Mesenchymal stem cell (in vitro differentiated cells and primary cell): Measurements from ENCODE around the gene AUTS2.

Experiments used
- DNase-seq: peaks from one replicate; pipeline ENCODE4 v3.0.0-alpha.2; 2013
- H2AFZ ChIP-seq: one replicate; pipeline ENCODE4 v1.6.1; 2013; ENCODE audit warnings: low read depth, mild to moderate bottlenecking, control low read depth, inconsistent platforms, low read length, moderate library complexity
- H2AK5ac ChIP-seq: 2 replicates; pipeline ENCODE4 v1.6.1; 2013; ENCODE audit warnings: low read length, moderate library complexity, mild to moderate bottlenecking, inconsistent platforms; ENCODE audit not compliant: severe bottlenecking
- H2BK120ac ChIP-seq: one replicate; pipeline ENCODE4 v1.6.1; 2013; ENCODE audit warnings: low read depth, mild to moderate bottlenecking, inconsistent platforms, low read length, moderate library complexity
- H2BK12ac ChIP-seq, 2 experiments: one replicate each; pipeline ENCODE4 v1.6.1; 2013; ENCODE audit warnings: inconsistent platforms in 2 of 2, low read length in 2 of 2, mild to moderate bottlenecking in 2 of 2, moderate library complexity in 2 of 2, control low read depth in 1 of 2
- H2BK15ac ChIP-seq: one replicate; pipeline ENCODE4 v1.6.1; 2013; ENCODE audit warnings: mild to moderate bottlenecking, low read depth, inconsistent platforms; ENCODE audit not compliant: poor library complexity, severe bottlenecking
- H2BK5ac ChIP-seq: 2 replicates; pipeline ENCODE4 v1.6.1; 2013; ENCODE audit warnings: low read depth, mild to moderate bottlenecking, low read length, control low read depth, inconsistent platforms; ENCODE audit not compliant: poor library complexity, severe bottlenecking
- H3K14ac ChIP-seq, 2 experiments: one replicate each; pipeline ENCODE4 v1.6.1; 2013; ENCODE audit warnings: inconsistent platforms in 2 of 2, low read length in 2 of 2, control low read depth in 1 of 2, mild to moderate bottlenecking in 1 of 2, moderate library complexity in 1 of 2
- H3K18ac ChIP-seq, 2 experiments: one replicate each; pipeline ENCODE4 v1.6.1; 2013; ENCODE audit warnings: inconsistent platforms in 2 of 2, low read length in 2 of 2, control low read depth in 1 of 2, low read depth in 1 of 2, mild to moderate bottlenecking in 1 of 2
- H3K23ac ChIP-seq, 2 experiments: one replicate each; pipeline ENCODE4 v1.6.1; 2013; ENCODE audit warnings: inconsistent platforms in 2 of 2, low read length in 2 of 2, mild to moderate bottlenecking in 2 of 2, moderate library complexity in 2 of 2, control low read depth in 1 of 2
- H3K27ac ChIP-seq: 2 replicates; pipeline ENCODE4 v1.5.1; 2013; ENCODE audit warnings: mild to moderate bottlenecking, moderate library complexity, low read length, control low read depth, inconsistent platforms; ENCODE audit not compliant: poor library complexity, severe bottlenecking
- H3K27me3 ChIP-seq, 2 experiments: 2 replicates each; pipeline versions ENCODE4 v1.6.1 to v1.7.0; 2013; ENCODE audit warnings: low read length in 2 of 2, mild to moderate bottlenecking in 2 of 2, moderate library complexity in 2 of 2, control low read depth in 1 of 2, inconsistent platforms in 1 of 2; ENCODE audit not compliant: control insufficient read depth in 1 of 2, insufficient read depth in 1 of 2
- H3K36me3 ChIP-seq, 2 experiments: 2 replicates each; pipeline versions ENCODE4 v1.6.1 to v1.7.0; 2013; ENCODE audit warnings: low read length in 2 of 2, control low read depth in 1 of 2, inconsistent platforms in 1 of 2, low read depth in 1 of 2, mild to moderate bottlenecking in 1 of 2; ENCODE audit not compliant: insufficient read depth in 2 of 2, control insufficient read depth in 1 of 2
- H3K4ac ChIP-seq, 2 experiments: one replicate each; pipeline ENCODE4 v1.6.1; 2013; ENCODE audit warnings: inconsistent platforms in 2 of 2, low read length in 2 of 2, mild to moderate bottlenecking in 2 of 2, moderate library complexity in 2 of 2, control low read depth in 1 of 2, low read depth in 1 of 2
- H3K4me1 ChIP-seq: 2 replicates; pipeline ENCODE4 v1.6.1; 2013; ENCODE audit warnings: low read depth, low read length, control low read depth; ENCODE audit not compliant: control insufficient read depth, insufficient read depth
- H3K4me2 ChIP-seq: 2 replicates; pipeline ENCODE4 v1.6.1; 2013; ENCODE audit warnings: low read length, mild to moderate bottlenecking, inconsistent platforms; ENCODE audit not compliant: poor library complexity, severe bottlenecking
- H3K4me3 ChIP-seq, 2 experiments: 2 replicates each; pipeline versions ENCODE4 v1.5.1 to v1.7.0; 2013; ENCODE audit warnings: low read length in 2 of 2, mild to moderate bottlenecking in 2 of 2, control low read depth in 1 of 2, low read depth in 1 of 2; ENCODE audit not compliant: insufficient read depth in 1 of 2
- H3K79me1 ChIP-seq: replicated peaks from 2 replicates; pipeline ENCODE4 v1.6.1; 2013; ENCODE audit warnings: mild to moderate bottlenecking, control low read depth, low read length, inconsistent platforms; ENCODE audit not compliant: poor library complexity, severe bottlenecking
- H3K9ac ChIP-seq: 2 replicates; pipeline ENCODE4 v1.7.0; 2013; ENCODE audit warnings: mild to moderate bottlenecking, low read length, moderate library complexity
- H3K9me3 ChIP-seq: 2 replicates; pipeline ENCODE4 v1.7.0; 2013; ENCODE audit warnings: mild to moderate bottlenecking, low read length; ENCODE audit not compliant: control insufficient read depth
- H4K8ac ChIP-seq: one replicate; pipeline ENCODE4 v1.6.1; 2013; ENCODE audit warnings: inconsistent platforms, mild to moderate bottlenecking, low read length, moderate library complexity
- H4K91ac ChIP-seq: one replicate; pipeline ENCODE4 v1.6.1; 2013; ENCODE audit warnings: mild to moderate bottlenecking, low read length, inconsistent platforms
- WGBS: methylation state at CpG from one replicate; pipeline ENCODE4 v1.1.7; 2013; ENCODE audit warnings: mixed read lengths; 5-methylcytosine and 5-hydroxymethylcytosine counted together

AUTS2 gene

DNA sequence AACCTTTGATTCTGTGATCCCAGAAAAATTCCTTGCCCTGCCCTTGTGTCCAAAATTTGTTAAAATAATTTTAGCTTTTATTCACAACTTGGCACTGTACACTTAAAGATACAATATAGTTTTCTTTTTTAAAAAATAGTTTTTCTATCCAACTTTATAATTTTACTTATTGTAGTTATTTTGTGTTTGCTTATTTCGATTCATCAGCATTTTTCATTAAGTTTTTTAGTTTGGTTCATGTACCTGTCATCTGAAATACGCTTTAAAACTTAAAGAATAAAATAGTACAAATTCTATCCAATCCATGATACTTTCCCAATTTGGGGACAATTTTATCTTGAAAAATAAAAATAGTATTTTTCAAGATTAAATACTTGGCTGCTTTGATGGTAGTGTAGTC, 514.8 kb downstream of the AUTS2 start:
- no peak overlapping the region for H3K4me2 ChIP-seq
- no peak overlapping the region for H3K14ac ChIP-seq
- no peak overlapping the region for H3K4ac ChIP-seq
- no peak overlapping the region for H2BK120ac ChIP-seq
- no peak overlapping the region for H3K4me3 ChIP-seq
- H3K9ac ChIP-seq = no peak overlapping the region
- H3K79me1 ChIP-seq = peaks cover 2% of the 10 kb centered on the region
- no peak overlapping the region for H3K18ac ChIP-seq
- H3K4me1 ChIP-seq = no peaks in the 10 kb centered on the region
- H2BK12ac ChIP-seq = no peak overlapping the region
- no peaks in the 10 kb centered on the region for H3K36me3 ChIP-seq
- no peak overlapping the region for H4K91ac ChIP-seq
- H3K23ac ChIP-seq = no peak overlapping the region
- H4K8ac ChIP-seq = no peak overlapping the region
- H3K27me3 ChIP-seq = no peaks in the 10 kb centered on the region
- H2BK5ac ChIP-seq = no peak overlapping the region
- no peak overlapping the region for H3K27ac ChIP-seq
- no peak overlapping the region for H2AK5ac ChIP-seq
- no peak for DNase-seq
- no peak overlapping the region for H2AFZ ChIP-seq
- no peaks in the 10 kb centered on the region for H3K9me3 ChIP-seq
- no peak overlapping the region for H2BK15ac ChIP-seq
- no CpG with 5 or more reads among the region's 2 CpGs for WGBS

DNA sequence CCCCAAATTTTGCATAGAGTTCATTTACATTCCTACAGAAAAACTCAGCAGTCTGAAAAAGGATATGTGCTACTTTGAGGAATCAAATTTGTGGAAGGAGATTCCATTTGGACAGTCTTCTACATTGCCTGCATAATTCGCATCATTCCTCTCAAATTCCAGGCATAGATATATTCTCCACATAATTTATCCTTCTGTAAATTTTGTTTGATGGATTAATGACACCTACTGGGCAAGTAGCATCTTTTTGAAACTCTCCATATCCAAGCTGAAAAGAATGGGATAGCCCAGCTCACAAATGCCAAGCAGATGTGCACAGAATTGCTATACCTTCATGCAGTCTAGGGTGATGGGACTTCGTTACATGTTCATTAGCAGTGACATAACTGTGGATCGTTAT, 515.3 kb downstream of the AUTS2 start:
- H3K14ac ChIP-seq = no peak overlapping the region
- H4K91ac ChIP-seq = no peak overlapping the region
- no peak overlapping the region for H3K4me2 ChIP-seq
- H2AFZ ChIP-seq = no peak overlapping the region
- DNase-seq = no peak
- H4K8ac ChIP-seq = no peak overlapping the region
- WGBS = 100% methylated on average over 1 of the region's 3 CpGs
- no peak overlapping the region for H3K4me3 ChIP-seq
- H3K79me1 ChIP-seq = peaks cover 2% of the 10 kb centered on the region
- H3K4ac ChIP-seq = no peak overlapping the region
- no peak overlapping the region for H3K27ac ChIP-seq
- no peak overlapping the region for H2AK5ac ChIP-seq
- no peaks in the 10 kb centered on the region for H3K9me3 ChIP-seq
- no peak overlapping the region for H2BK120ac ChIP-seq
- no peak overlapping the region for H3K18ac ChIP-seq
- no peak overlapping the region for H2BK5ac ChIP-seq
- no peaks in the 10 kb centered on the region for H3K4me1 ChIP-seq
- no peak overlapping the region for H3K9ac ChIP-seq
- no peak overlapping the region for H3K23ac ChIP-seq
- H2BK12ac ChIP-seq = no peak overlapping the region
- no peaks in the 10 kb centered on the region for H3K36me3 ChIP-seq
- H3K27me3 ChIP-seq = no peaks in the 10 kb centered on the region
- H2BK15ac ChIP-seq = no peak overlapping the region

DNA sequence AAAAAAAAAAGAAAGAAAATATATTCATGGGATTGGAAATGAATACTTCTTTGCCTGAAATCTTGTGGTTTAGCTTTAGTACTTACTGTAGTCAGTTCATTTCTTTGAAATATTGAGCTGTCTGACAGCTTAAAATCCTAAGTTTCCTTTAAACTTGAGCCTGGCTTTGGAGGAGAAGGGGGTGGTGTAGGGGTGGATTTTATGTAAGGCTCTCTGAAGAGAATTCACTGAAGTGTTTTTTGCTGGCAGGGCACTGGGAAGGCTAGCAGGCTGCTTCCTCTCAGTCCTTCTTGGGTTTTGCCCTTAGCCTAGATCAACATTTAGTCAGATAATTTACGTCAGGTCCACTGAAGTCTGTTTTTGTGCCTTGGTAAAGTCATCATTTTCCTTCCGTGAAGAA, 516.5 kb downstream of the AUTS2 start:
- Histone ChIP-seq H3K27ac (no peak overlapping the region), H3K18ac (no peak overlapping the region), H3K9me3 (no peaks in the 10 kb centered on the region), H2BK15ac (no peak overlapping the region), H2AFZ (no peak overlapping the region), H3K79me1 (peaks cover 2% of the 10 kb centered on the region), H3K4ac (no peak overlapping the region), H2BK12ac (no peak overlapping the region), H3K27me3 (no peaks in the 10 kb centered on the region), H4K91ac (no peak overlapping the region), H3K4me3 (no peak overlapping the region), H3K9ac (no peak overlapping the region), H2AK5ac (no peak overlapping the region), H2BK5ac (no peak overlapping the region), H3K4me2 (no peak overlapping the region), H3K4me1 (no peaks in the 10 kb centered on the region), H2BK120ac (no peak overlapping the region), H3K14ac (no peak overlapping the region), H3K36me3 (peaks cover 0 to 4% of the 10 kb centered on the region in 2 experiments), H4K8ac (no peak overlapping the region), H3K23ac (no peak overlapping the region)
- 78% methylated on average over 2 of the region's 2 CpGs for WGBS
- DNase-seq = no peak

DNA sequence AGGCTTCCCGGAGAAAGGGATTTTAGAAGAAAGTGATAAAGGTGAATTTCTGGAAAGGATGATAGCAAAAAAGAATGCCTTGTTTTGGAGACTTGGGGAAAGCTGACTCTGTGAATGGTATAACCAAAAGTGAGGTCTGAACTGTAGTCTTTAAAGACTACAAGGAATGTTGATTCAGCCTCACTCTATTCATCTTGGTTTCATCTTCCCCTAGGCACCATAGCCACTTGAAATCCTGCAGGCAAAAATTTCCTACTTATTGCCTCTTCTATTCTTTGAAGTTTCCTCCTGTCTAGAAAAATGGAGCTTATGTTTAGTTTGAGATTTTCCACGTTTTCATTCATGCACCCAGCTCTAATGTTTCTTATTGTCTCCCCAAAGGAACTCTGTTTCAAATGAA, 518.0 kb downstream of the AUTS2 start:
- no peak overlapping the region for H3K18ac ChIP-seq
- no peak overlapping the region for H2BK12ac ChIP-seq
- H4K8ac ChIP-seq = no peak overlapping the region
- no peak overlapping the region for H2BK15ac ChIP-seq
- no peak overlapping the region for H4K91ac ChIP-seq
- no peak overlapping the region for H3K14ac ChIP-seq
- no peak overlapping the region for H2AFZ ChIP-seq
- H2BK5ac ChIP-seq = no peak overlapping the region
- no peak overlapping the region for H3K4ac ChIP-seq
- no peaks in the 10 kb centered on the region for H3K27me3 ChIP-seq
- no peak overlapping the region for H3K23ac ChIP-seq
- peaks cover 0 to 11% of the 10 kb centered on the region in 2 experiments for H3K36me3 ChIP-seq
- no peak overlapping the region for H2BK120ac ChIP-seq
- no peak overlapping the region for H3K4me2 ChIP-seq
- H3K4me1 ChIP-seq = no peaks in the 10 kb centered on the region
- no peak overlapping the region for H3K27ac ChIP-seq
- no peak overlapping the region for H3K9ac ChIP-seq
- H3K4me3 ChIP-seq = no peak overlapping the region
- H3K9me3 ChIP-seq = peaks cover 10% of the 10 kb centered on the region
- DNase-seq = no peak
- no peak overlapping the region for H2AK5ac ChIP-seq
- 22% methylated on average over 2 of the region's 2 CpGs for WGBS
- H3K79me1 ChIP-seq = peaks cover 2% of the 10 kb centered on the region
